GM12872 (cell line): ENCODE results near the gene GRM8.

Experiments
- TF ChIP-seq, protein P1 (sequence below): IDR thresholded peaks from 3 replicates; pipeline ENCODE4 v1.5.1; 2011; ENCODE audit warnings: low read depth, mild to moderate bottlenecking, low read length, moderate library complexity; ENCODE audit not compliant: insufficient read depth

GRM8 gene

DNA sequence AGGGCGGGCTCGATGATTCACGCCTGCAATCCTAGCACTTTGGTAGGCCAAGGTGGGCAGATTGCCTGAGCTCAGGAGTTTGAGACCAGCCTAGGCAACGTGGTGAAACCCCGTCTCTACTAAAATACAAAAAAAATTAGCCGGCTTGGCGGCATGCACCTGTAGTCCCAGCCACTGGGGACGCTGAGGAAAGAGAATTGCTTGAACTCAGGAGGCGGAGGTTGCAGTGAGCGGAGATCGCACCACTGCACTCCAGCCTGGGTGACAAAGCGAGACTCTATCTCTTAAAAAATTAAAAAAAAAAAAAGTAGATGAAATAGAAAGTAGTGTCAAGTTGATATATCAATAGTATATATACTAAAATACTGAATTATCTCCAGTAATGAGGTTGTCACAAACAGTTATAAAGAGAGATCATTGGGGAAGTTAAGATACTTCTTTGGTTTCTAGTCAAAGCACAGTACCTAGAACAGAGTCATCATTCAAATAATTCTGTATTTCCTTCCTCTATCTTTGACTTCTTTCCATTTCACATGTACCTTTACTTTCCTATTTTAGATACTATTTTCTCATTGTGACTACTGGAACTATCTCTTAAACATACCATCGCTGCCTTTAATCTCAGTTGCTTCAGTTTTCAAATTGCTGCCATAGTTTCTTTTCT is 491.7 kb downstream of the GRM8 start:
- TF ChIP-seq, protein P1, sequence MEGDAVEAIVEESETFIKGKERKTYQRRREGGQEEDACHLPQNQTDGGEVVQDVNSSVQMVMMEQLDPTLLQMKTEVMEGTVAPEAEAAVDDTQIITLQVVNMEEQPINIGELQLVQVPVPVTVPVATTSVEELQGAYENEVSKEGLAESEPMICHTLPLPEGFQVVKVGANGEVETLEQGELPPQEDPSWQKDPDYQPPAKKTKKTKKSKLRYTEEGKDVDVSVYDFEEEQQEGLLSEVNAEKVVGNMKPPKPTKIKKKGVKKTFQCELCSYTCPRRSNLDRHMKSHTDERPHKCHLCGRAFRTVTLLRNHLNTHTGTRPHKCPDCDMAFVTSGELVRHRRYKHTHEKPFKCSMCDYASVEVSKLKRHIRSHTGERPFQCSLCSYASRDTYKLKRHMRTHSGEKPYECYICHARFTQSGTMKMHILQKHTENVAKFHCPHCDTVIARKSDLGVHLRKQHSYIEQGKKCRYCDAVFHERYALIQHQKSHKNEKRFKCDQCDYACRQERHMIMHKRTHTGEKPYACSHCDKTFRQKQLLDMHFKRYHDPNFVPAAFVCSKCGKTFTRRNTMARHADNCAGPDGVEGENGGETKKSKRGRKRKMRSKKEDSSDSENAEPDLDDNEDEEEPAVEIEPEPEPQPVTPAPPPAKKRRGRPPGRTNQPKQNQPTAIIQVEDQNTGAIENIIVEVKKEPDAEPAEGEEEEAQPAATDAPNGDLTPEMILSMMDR = no peak

DNA sequence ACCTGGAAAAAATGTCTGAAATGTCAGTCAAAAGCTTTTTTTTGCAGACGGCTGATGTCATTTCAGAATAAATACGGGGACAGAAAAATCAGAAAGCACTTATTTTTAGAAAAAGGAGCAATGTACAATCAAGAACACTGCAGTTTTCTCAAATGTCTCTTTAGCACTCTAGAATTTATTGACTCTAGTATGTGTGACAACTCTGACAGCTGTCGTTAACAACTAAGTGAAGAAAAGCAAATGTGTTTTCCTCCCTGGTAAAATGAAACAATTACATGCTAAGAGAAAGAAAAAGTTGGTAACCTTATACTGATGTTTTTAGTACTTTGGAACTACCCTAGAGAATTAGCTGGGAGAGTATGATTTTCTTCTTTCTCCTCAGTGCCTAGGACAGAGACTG is 497.4 kb downstream of the GRM8 start:
- TF ChIP-seq, protein P1 = no peak

DNA sequence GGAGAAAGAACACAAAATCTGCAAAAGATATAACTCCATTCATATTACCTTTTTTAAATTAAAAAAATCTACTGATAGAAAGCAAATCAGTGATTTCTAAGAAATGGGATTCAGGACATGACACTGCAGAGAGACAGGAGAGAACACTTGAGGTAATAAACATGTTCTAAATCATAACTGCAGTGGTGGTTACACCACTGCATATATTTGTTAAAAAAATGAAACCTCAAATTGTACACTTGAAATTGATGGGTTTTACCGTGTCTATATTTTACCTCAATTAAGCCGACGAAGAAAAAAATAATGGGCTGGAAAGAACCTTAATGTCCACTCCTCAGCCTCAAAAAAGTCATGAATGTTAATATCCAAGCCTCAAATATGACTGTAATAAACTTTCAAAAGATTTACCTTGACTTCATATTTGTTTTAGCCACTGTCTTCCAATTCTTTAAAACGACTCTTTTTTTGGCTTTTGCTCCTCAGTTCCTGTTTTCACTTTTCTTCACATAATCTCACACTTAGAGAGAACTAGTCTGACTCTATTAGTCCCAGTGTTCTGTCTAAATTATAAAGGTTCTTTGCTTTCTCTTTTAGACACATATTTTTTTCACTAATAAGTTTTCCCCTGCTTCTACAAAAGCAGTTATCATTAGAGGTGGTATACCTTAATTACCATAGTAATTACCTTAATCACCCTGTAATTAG is 502.4 kb downstream of the GRM8 start:
- TF ChIP-seq, protein P1 = no peak

DNA sequence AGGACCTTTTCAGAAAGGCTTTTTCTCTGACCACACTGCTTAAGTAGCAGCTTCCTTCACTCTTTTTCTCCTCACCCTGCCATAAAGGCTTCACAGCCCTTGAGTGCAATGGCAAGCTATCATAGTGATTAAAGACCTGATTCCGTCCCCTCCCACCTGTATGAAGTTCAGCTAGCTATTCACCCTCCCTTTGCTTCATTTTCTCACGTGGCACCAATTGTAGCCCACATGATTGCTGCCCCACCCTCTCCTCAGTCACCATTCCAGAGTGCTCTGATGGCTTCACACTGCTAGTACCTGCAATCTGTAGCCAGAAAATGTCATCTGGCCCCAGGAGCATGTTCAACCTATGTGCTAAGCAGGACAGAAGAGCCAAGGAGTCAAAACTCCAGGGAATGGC is 523.8 kb downstream of the GRM8 start:
- TF ChIP-seq, protein P1 = no peak

DNA sequence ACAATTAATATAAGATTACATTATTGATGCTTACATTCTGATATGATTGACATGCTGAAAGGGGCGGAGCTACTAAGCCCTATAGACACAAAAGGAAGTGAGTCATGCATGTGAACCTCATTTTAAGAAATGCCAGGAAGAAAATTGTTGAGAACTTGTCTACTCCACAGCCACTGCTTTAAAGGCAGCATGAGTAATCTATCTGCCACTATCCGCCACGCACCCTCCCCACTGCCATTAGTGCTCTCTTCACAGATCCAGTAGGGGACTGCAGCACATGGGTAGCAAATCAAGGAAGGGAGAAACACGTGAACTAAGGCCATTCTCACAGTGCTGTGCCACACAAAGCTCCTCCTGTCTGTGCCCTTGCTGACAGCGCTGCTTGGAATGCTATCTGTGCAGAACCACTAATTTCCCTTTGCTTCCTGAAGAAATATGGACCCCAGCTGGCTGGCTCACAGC is 524.8 kb downstream of the GRM8 start:
- TF ChIP-seq, protein P1 = no peak

DNA sequence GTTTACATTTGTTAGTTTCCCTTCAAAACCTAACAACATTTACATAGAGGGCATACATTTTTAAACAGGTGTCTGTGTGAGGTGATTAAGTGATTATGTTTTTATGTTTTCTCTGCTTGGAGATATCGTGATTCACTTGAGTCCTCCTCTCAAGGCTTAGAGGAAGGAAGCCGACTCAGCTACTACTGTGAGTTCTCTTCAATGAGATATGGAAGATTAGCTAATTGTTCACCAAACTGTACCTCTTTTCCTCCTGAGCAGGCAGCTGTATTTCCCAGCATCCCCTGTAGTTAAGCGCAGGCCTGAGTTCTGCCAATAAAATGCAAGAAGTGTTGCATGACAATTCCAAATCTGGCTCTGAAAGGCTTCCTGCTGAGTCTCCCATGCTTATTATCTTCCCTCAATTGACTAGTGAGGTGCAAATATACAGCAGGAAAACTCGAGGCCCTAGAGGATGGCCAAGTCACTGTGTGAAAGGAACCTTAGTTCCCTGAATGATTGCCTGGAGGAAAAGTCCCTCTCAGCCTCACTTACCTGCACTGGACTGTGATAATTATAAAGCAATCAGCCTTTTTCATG is 528.7 kb downstream of the GRM8 start:
- TF ChIP-seq, protein P1 = no peak

DNA sequence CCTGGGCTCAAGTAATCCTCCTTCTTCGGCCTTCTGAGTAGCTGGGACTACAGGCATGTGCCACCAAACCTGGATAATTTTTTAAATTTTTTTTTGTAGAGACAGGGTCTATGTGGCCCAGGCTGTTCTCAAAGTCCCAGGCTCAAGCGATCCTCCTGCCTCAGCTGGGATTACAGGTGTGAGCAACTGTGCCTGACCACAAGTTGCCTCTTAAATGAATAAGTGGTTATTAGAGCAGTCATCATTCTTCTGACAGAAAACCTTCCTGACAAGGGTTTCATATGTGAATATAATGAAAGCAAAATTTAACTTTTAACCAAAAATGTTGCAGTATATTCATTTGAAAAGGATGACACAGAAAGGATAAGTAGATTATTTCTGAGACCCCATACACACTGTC is 532.5 kb downstream of the GRM8 start:
- TF ChIP-seq, protein P1 = no peak
